ENCODE results near the gene SCIN. TPM values are rescaled to one million over a fixed set of nuclear protein-coding genes. Genes with fewer than 3 reads are reported as not detected.
"Not testable (repeated sequence)": the region's sequence is repeated elsewhere in the genome, so short reads cannot be mapped to it uniquely, and the experiment has no call there.

The SCIN gene
- polyA plus RNA-seq, 1 donor from 2014 or later, result 0.53 TPM

DNA sequence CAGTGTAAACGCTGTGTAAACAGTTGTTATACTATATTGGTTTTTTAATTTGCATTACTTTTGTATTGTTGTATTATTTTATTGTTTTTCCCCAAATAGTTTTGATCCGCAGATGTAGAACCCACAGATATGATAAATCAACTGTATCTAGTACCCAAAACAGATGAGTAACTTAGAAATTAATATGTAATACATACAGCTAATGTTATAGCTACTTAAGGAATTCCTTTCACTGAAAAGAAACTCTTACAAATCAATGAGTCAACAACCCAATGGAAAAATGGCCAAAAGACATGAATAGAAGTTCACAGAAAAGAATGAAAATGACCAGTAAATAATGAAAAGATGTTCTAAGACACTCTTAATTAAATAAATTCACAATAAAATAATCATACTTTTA lies 84.6 kb downstream of the SCIN start:
- no peak overlapping the region for H2AFZ ChIP-seq (ENCODE audit: low read depth, low read length)
- no peaks in the 10 kb centered on the region for H3K79me2 ChIP-seq (replicated peaks; ENCODE audit: insufficient read depth, low read length)
- H3K9ac ChIP-seq (ENCODE audit: low read length), result no peak overlapping the region
- no peaks in the 10 kb centered on the region for H3K36me3 ChIP-seq (ENCODE audit: insufficient read depth, low read length)
- H4K20me1 ChIP-seq (ENCODE audit: insufficient read depth), result no peaks in the 10 kb centered on the region
- H3K4me2 ChIP-seq (ENCODE audit: low read length), result no peak overlapping the region
- no peak overlapping the region for H3K4me3 ChIP-seq (ENCODE audit: low read length)
- H3K27ac ChIP-seq (ENCODE audit: low read length), result no peak overlapping the region
- H3K9me2 ChIP-seq (ENCODE audit: insufficient read depth, low read length), result no peaks in the 10 kb centered on the region
- H3K27me3 ChIP-seq (ENCODE audit: insufficient read depth, low read depth, low read length), result no peaks in the 10 kb centered on the region
- TF ChIP-seq, protein P1, sequence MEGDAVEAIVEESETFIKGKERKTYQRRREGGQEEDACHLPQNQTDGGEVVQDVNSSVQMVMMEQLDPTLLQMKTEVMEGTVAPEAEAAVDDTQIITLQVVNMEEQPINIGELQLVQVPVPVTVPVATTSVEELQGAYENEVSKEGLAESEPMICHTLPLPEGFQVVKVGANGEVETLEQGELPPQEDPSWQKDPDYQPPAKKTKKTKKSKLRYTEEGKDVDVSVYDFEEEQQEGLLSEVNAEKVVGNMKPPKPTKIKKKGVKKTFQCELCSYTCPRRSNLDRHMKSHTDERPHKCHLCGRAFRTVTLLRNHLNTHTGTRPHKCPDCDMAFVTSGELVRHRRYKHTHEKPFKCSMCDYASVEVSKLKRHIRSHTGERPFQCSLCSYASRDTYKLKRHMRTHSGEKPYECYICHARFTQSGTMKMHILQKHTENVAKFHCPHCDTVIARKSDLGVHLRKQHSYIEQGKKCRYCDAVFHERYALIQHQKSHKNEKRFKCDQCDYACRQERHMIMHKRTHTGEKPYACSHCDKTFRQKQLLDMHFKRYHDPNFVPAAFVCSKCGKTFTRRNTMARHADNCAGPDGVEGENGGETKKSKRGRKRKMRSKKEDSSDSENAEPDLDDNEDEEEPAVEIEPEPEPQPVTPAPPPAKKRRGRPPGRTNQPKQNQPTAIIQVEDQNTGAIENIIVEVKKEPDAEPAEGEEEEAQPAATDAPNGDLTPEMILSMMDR (IDR thresholded peaks at IDR 0.05; ENCODE audit: poor library complexity, severe bottlenecking), result no peak
- TF ChIP-seq SMC3 (conservative IDR thresholded peaks at IDR 0.05; ENCODE audit: poor library complexity) (no peak), RAD21 (conservative IDR thresholded peaks at IDR 0.05) (no peak), POLR2AphosphoS5 (IDR thresholded peaks at IDR 0.05) (no peak), EZH2 (IDR thresholded peaks at IDR 0.05; ENCODE audit: borderline replicate concordance, insufficient read depth, low read length, poor library complexity, severe bottlenecking) (no peak), EP300 (conservative IDR thresholded peaks at IDR 0.05; ENCODE audit: poor library complexity, severe bottlenecking) (no peak), MXI1 (conservative IDR thresholded peaks at IDR 0.05; ENCODE audit: poor library complexity, severe bottlenecking) (no peak), TAF1 (IDR thresholded peaks at IDR 0.05; ENCODE audit: low read depth) (no peak)
- TF ChIP-seq, protein P2, sequence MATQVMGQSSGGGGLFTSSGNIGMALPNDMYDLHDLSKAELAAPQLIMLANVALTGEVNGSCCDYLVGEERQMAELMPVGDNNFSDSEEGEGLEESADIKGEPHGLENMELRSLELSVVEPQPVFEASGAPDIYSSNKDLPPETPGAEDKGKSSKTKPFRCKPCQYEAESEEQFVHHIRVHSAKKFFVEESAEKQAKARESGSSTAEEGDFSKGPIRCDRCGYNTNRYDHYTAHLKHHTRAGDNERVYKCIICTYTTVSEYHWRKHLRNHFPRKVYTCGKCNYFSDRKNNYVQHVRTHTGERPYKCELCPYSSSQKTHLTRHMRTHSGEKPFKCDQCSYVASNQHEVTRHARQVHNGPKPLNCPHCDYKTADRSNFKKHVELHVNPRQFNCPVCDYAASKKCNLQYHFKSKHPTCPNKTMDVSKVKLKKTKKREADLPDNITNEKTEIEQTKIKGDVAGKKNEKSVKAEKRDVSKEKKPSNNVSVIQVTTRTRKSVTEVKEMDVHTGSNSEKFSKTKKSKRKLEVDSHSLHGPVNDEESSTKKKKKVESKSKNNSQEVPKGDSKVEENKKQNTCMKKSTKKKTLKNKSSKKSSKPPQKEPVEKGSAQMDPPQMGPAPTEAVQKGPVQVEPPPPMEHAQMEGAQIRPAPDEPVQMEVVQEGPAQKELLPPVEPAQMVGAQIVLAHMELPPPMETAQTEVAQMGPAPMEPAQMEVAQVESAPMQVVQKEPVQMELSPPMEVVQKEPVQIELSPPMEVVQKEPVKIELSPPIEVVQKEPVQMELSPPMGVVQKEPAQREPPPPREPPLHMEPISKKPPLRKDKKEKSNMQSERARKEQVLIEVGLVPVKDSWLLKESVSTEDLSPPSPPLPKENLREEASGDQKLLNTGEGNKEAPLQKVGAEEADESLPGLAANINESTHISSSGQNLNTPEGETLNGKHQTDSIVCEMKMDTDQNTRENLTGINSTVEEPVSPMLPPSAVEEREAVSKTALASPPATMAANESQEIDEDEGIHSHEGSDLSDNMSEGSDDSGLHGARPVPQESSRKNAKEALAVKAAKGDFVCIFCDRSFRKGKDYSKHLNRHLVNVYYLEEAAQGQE (IDR thresholded peaks at IDR 0.05; ENCODE audit: borderline replicate concordance), result no peak
- H3K9me3 ChIP-seq (ENCODE audit: low read length), result no peaks in the 10 kb centered on the region
- H3F3A ChIP-seq (ENCODE audit: insufficient read depth, low read length, poor library complexity, severe bottlenecking), result no peaks in the 10 kb centered on the region

DNA sequence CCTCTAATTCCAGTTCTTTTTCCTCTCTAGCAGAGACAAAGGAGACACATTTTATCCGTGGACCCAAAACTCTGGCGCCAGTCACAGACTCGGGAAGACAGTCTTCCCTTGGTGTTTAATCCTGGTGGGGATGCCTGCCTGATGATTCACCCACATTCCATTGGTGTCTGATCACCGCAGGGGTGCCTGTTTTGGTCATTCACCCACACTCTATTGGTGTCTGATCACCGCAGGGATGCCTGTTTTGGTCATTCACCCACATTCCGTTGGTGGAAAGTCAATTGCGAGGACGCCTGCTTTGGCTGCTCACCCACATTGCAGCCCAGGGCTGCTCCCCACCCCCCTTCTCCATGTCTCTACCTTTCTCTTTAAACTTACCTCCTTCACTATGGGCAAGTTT lies 89.9 kb downstream of the SCIN start:
- not testable (repeated sequence) for H3K79me2 ChIP-seq (replicated peaks; ENCODE audit: insufficient read depth, low read length); H3F3A ChIP-seq (ENCODE audit: insufficient read depth, low read length, poor library complexity, severe bottlenecking); H3K9me2 ChIP-seq (ENCODE audit: insufficient read depth, low read length); H2AFZ ChIP-seq (ENCODE audit: low read depth, low read length); H3K4me2 ChIP-seq (ENCODE audit: low read length); H3K36me3 ChIP-seq (ENCODE audit: insufficient read depth, low read length); H3K27me3 ChIP-seq (ENCODE audit: insufficient read depth, low read depth, low read length); H3K4me3 ChIP-seq (ENCODE audit: low read length); H3K9me3 ChIP-seq (ENCODE audit: low read length); H3K9ac ChIP-seq (ENCODE audit: low read length); H4K20me1 ChIP-seq (ENCODE audit: insufficient read depth); H3K27ac ChIP-seq (ENCODE audit: low read length)

DNA sequence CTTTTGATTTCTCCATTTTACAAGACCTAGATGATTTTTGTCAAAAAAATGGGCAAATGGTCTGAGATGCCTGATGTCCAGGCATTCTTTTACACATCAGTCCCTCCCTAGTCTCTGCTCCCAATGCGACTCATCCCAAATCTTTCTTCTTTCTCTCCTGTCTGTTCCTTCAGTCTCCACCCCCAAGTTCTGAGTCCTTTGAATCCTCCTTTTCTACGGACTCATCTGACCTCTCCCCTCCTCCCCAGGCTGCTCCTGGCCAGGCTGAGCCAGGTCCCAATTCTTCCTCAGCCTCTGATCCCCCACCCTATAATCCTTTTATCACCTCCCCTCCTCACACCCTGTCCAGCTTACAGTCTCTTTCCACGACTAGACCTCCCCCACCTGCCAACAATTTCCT lies 90.5 kb downstream of the SCIN start:
- not testable (repeated sequence) for H3F3A ChIP-seq (ENCODE audit: insufficient read depth, low read length, poor library complexity, severe bottlenecking); H3K36me3 ChIP-seq (ENCODE audit: insufficient read depth, low read length); H3K27me3 ChIP-seq (ENCODE audit: insufficient read depth, low read depth, low read length); H3K79me2 ChIP-seq (replicated peaks; ENCODE audit: insufficient read depth, low read length); H3K9me3 ChIP-seq (ENCODE audit: low read length); H3K4me3 ChIP-seq (ENCODE audit: low read length); H4K20me1 ChIP-seq (ENCODE audit: insufficient read depth); H3K4me2 ChIP-seq (ENCODE audit: low read length); H2AFZ ChIP-seq (ENCODE audit: low read depth, low read length); H3K27ac ChIP-seq (ENCODE audit: low read length); H3K9ac ChIP-seq (ENCODE audit: low read length); H3K9me2 ChIP-seq (ENCODE audit: insufficient read depth, low read length)

All from neural cell (in vitro differentiated cells).